Transverse colon (tissue), 4 donors: Measurements from ENCODE around the gene CDH12. TPM values are rescaled to one million over a fixed set of nuclear protein-coding genes. Genes with fewer than 3 reads are reported as not detected.
"Not testable (repeated sequence)": the region's sequence is repeated elsewhere in the genome, so short reads cannot be mapped to it uniquely, and the experiment has no call there.

Experiments
- DNase-seq: peaks from one replicate; pipeline ENCODE4 v3.0.0-alpha.2; 2019
- H3K27ac ChIP-seq, 4 donors: fragments of 200-600 bp; sonication (generic); 2 replicates each; pipeline ENCODE4 v1.5.1; 2016 to 2018; ENCODE audit warnings: inconsistent platforms in 4 of 4
- H3K27me3 ChIP-seq: fragments of 200-600 bp; sonication (generic); 2 replicates; pipeline ENCODE4 v1.5.1; 2017; ENCODE audit warnings: inconsistent platforms
- H3K36me3 ChIP-seq, 4 donors: fragments of 200-600 bp; sonication (generic); 2 replicates each; pipeline ENCODE4 v1.5.1; 2017 to 2019; ENCODE audit warnings: inconsistent platforms in 4 of 4
- H3K4me1 ChIP-seq, 4 donors: fragments of 200-600 bp; sonication (generic); 2 replicates each; pipeline ENCODE4 v1.5.1; 2017 to 2020; ENCODE audit warnings: inconsistent platforms in 4 of 4
- H3K4me3 ChIP-seq, 4 donors: fragments of 200-600 bp; sonication (generic); 1 replicate in 1 of 4; 2 replicates in 3 of 4; pipeline versions ENCODE4 v1.5.1 to v1.6.1; 2017 to 2019; ENCODE audit warnings: inconsistent platforms in 4 of 4
- H3K9me3 ChIP-seq, 2 donors: fragments of 200-600 bp; sonication (generic); 2 replicates each; pipeline ENCODE4 v1.5.1; 2017 to 2019; ENCODE audit warnings: inconsistent platforms in 2 of 2
- EP300 ChIP-seq: sonication (generic); formaldehyde crosslinking; IDR thresholded peaks from one replicate; pipeline ENCODE4 v1.6.1; 2017; ENCODE audit warnings: antibody characterized with exemption, low read depth
- POLR2A ChIP-seq: fragments of 450-650 bp; IDR thresholded peaks from one replicate; pipeline ENCODE4 v1.6.1; 2016; ENCODE audit warnings: antibody characterized with exemption, mild to moderate bottlenecking, moderate library complexity
- POLR2AphosphoS5 ChIP-seq, 3 donors: sonication (generic); formaldehyde crosslinking; IDR thresholded peaks; one replicate each; pipeline ENCODE4 v1.6.1; 2016; ENCODE audit warnings: antibody characterized with exemption in 3 of 3
- whole genome bisulfite sequencing, 2 donors: methylation state at CpG; one replicate each; pipeline ENCODE4 v1.1.5; 2018; ENCODE audit warnings: low coverage in 1 of 2; 5-methylcytosine and 5-hydroxymethylcytosine counted together
- in situ Hi-C, 4 donors: fragments of 200-750 bp; cut with MboI; loops; one replicate each; pipeline versions ENCODE4 v1.15.0 to v1.15.1; 2017; ENCODE audit warnings: low sequenced_read_pairs in 3 of 4, low pct_ligation_motif_present in 1 of 4, low pct_unique_long_range_greater_than_20kb in 1 of 4
- intact Hi-C: fragments of 100-400 bp; cut with DNase I; formaldehyde crosslinking; loops from one replicate; pipeline ENCODE4 v1.15.1; 2023; ENCODE audit warnings: low total_unique reads
- total RNA-seq, 4 donors: library from RNA; depleted of rRNA; stranded (reverse); fragments of >200 nt; gene quantifications; one replicate each; pipeline ENCODE4 v1.1.0, GENCODE V29; 2016
- TF ChIP-seq, protein P1 (sequence below), 5 experiments: fragments of 200-600 bp in 3 of 5; fragments of 450-650 bp in 2 of 5; sonication (generic) in 3 of 5; IDR thresholded peaks; 1 replicate in 2 of 5; 2 replicates in 3 of 5; pipeline ENCODE4 v1.5.1; 2016 to 2017; ENCODE audit warnings: antibody characterized with exemption in 5 of 5, inconsistent platforms in 3 of 5, mild to moderate bottlenecking in 2 of 5, moderate library complexity in 1 of 5

Gene CDH12
- total RNA-seq, 4 donors from 2014 or later: 0.14 TPM; not detected in 3

DNA sequence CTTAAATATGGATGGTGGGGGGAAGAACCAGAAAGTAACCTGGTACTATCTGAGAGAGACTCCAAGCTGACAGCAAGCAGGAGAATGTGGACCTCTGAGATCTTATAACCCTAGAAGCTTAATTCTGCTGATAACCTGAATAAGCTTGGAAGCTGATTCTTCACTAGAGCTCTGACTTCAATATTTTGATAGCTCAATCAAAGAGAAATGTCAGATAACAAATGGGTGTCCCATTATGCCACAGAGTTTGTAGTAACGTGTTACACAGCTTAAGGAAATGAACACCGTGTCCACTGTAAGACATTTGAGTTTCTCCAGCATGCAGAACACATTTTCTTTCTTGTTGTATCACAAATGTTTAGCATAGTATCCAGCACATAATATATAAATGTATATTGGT is 626.7 kb downstream of the CDH12 start:
- intact Hi-C loops: no loop called here
- no peak for DNase-seq
- H3K4me3 ChIP-seq: no peak overlapping the region
- no peak overlapping the region for H3K27ac ChIP-seq
- in situ Hi-C loops: no loop called here
- WGBS, 2 donors: 88 to 90% methylated on average over 2 of the region's 2 CpGs
- no peaks in the 10 kb centered on the region for H3K4me1 ChIP-seq
- H3K36me3 ChIP-seq: no peaks in the 10 kb centered on the region
- no peaks in the 10 kb centered on the region for H3K9me3 ChIP-seq
- TF ChIP-seq POLR2A (no peak), POLR2AphosphoS5 (IDR thresholded peaks at IDR 0.05) (no peak), EP300 (no peak)
- TF ChIP-seq, protein P1, sequence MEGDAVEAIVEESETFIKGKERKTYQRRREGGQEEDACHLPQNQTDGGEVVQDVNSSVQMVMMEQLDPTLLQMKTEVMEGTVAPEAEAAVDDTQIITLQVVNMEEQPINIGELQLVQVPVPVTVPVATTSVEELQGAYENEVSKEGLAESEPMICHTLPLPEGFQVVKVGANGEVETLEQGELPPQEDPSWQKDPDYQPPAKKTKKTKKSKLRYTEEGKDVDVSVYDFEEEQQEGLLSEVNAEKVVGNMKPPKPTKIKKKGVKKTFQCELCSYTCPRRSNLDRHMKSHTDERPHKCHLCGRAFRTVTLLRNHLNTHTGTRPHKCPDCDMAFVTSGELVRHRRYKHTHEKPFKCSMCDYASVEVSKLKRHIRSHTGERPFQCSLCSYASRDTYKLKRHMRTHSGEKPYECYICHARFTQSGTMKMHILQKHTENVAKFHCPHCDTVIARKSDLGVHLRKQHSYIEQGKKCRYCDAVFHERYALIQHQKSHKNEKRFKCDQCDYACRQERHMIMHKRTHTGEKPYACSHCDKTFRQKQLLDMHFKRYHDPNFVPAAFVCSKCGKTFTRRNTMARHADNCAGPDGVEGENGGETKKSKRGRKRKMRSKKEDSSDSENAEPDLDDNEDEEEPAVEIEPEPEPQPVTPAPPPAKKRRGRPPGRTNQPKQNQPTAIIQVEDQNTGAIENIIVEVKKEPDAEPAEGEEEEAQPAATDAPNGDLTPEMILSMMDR (IDR thresholded peaks at IDR 0.05): no peak
- H3K27me3 ChIP-seq: no peaks in the 10 kb centered on the region

DNA sequence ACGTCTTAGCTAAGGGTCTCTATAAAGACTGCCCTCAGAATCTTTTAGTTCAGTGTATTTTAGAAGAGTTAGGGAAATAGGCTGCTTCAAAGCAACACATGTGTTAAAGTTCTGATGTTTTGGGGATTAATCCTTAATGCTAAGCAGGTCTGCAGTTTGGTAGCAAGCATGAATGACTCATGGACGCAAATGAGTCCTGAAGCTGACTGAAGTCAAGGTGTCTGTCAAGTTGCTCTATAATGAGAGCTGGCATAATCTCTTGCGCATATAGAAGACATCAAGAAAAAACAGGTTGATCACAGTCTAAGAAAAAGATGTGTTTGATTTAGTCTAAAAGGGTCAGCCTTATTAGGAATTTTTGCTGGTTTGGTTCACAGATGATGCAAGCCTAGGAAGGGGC is 630.1 kb downstream of the CDH12 start:
- H3K27me3 ChIP-seq: no peaks in the 10 kb centered on the region
- no peak for TF ChIP-seq POLR2A
- no peak for TF ChIP-seq EP300
- TF ChIP-seq, protein P1 (IDR thresholded peaks at IDR 0.05): no peak
- TF ChIP-seq POLR2AphosphoS5 (IDR thresholded peaks at IDR 0.05): no peak
- no peaks in the 10 kb centered on the region for H3K4me1 ChIP-seq
- no peak overlapping the region for H3K27ac ChIP-seq
- WGBS, 2 donors: 80 to 81% methylated on average over 3 of the region's 3 CpGs
- H3K36me3 ChIP-seq: no peaks in the 10 kb centered on the region
- no peak overlapping the region for H3K4me3 ChIP-seq
- DNase-seq: no peak
- intact Hi-C loops: no loop called here
- in situ Hi-C loops: no loop called here
- no peaks in the 10 kb centered on the region for H3K9me3 ChIP-seq

DNA sequence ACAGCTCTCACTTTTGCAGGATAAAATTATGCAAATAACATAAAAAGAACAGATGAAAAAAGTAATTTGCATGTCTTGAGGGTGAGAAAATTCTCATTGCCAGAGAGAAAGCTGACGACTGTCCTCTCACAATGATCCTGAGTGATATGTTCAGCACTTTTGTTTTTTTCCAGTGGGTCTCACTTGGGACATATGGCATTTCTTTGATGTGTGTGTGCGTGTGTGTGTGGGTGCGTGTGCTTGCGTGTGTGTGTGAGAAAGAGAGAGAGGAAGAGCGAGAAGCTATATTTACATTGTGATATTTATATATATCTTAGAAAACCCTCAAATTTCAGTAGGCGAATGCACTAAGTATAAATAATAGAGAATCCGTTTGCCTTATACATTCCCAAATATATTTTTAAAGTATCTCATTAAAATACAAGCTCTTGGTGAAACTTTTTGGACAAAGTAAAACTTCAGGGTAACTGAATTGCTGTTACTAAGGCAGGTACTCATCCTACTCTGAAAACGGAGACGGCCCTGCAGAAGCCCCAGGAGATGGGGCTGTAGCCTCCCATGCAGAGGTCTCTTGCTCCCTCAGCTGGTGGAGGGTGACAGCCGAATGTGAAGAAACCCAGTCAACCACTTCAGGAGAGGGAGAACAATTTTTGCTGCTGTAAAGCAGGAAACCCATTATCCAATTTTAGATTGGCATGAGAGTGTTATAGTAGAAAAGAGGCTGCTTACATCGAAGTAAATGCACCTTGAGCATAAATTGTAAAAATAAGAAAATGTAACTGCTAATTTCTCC is 639.2 kb downstream of the CDH12 start:
- H3K36me3 ChIP-seq, H3K27ac ChIP-seq, intact Hi-C loops, H3K4me1 ChIP-seq, in situ Hi-C loops, H3K27me3 ChIP-seq, DNase-seq, H3K4me3 ChIP-seq, H3K9me3 ChIP-seq: not testable (repeated sequence)
- WGBS, 2 donors: 52 to 80% methylated on average over 2 to 8 of the region's 11 CpGs

DNA sequence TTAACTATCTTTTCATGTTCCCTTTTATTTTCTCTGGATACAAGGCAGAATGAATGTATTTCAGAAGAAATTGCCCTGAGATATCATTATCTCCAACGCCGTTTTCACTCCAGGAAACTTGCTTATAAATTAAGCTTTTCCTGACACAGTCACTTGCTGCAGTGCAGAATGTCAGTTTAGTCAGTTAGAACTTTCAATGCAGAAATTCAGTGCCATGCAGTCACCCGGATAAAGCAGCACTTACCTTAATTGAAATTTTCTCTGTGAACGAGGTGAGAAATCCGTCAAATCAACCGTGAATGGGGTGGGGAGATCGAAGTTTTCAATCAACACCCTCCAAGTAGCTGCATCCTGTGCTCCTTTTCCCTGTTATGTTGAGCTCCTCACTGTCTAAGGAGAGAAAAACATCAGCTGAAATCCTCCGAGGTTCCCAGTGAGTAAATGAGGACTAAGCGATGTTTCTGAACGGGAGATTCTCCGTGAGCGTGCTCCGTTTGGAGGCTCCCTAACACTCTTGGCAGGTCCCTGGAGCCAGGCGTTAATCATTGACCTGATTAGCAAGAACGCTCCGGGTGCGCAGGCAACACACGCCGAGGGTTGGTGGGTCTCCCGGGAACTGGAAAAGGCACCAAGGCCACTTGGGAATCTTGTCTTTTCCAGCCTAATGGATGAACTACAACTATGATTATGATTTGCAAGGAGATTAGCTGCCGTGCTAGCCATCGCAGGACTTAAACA is 640.7 kb downstream of the CDH12 start:
- in situ Hi-C loops, intact Hi-C loops: not testable (repeated sequence)

DNA sequence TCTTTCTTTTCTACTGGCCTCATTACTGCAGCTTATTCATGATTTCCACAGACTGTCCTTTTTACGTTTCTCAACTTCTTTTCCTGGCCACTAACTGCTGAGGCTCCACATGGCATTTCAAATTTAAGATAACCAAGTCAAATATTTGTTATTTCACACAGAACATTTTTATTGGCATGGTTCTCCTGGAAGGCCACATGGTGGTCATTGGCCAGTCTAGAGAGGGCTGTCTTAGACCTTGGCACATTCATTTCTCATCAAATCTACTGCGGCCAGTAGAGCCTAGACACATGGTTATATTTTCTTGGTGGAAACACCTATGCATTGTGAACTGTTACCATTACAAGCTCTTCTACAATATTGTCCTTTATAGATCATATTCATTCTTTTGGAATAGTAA is 644.7 kb downstream of the CDH12 start:
- H3K36me3 ChIP-seq, H3K4me1 ChIP-seq, in situ Hi-C loops, H3K9me3 ChIP-seq, H3K27me3 ChIP-seq, H3K4me3 ChIP-seq, H3K27ac ChIP-seq, intact Hi-C loops, DNase-seq: not testable (repeated sequence)
- WGBS, 2 donors: 56 to 71% methylated on average over 2 of the region's 2 CpGs

More for the DNA sequence above, 640.7 kb downstream of the CDH12 start:
- not testable (repeated sequence) for H3K9me3 ChIP-seq, H3K36me3 ChIP-seq, H3K27me3 ChIP-seq, DNase-seq, H3K27ac ChIP-seq, H3K4me1 ChIP-seq, H3K4me3 ChIP-seq
- 19 to 30% methylated on average over 2 to 11 of the region's 22 CpGs for WGBS, 2 donors

DNA sequence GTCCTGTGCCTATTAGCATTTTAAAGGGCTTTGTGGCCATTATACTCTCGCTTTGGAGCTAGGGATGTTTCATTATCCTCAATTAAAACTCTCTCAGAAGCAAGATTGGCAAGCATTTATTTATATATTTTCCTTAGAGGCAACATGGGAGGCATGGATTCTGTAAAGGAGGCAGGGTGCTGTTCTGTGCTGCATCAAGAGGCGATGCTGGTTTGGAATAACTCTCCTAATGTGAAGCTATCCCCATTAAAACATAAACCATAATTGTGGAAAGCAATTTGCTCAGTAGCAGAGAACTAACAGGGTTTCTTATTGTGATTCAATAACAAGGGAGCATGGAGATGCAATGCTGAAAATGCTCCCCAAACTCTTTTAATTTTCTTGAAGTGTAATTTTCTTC is 664.5 kb downstream of the CDH12 start:
- H3K4me3 ChIP-seq, H3K4me1 ChIP-seq, H3K36me3 ChIP-seq, H3K27me3 ChIP-seq, DNase-seq, in situ Hi-C loops, H3K27ac ChIP-seq, intact Hi-C loops, H3K9me3 ChIP-seq: not testable (repeated sequence)
- 82 to 92% methylated on average over 2 of the region's 2 CpGs for WGBS, 2 donors

DNA sequence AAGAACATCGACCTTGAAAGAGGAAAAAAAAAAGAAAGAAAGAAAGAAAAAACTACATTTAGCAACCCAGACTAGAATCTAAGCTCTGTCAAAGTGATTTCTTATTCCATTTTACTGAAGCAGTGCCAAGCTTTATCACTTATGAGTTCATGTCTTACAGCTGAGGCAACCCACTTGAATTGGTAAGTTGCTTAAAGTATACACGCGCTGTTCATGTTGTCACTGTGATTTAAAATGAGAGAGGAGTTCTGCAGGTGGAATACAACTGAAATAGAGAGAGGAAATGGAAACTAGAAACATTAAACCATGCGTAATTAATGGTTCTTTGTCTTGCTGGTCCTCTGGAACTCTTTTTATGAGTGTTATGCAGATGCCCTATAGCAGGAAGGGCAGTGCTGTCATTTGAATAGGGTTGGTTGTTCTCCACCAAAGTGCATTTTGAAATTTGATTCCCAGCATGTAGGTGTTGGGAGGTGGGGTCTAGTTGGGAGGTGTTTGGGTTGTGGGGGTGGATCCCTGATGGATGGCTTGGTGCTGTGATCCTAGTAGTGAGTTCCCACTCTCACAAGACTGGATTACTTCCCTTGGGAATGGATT is 665.4 kb downstream of the CDH12 start:
- H3K36me3 ChIP-seq, H3K27ac ChIP-seq, in situ Hi-C loops, H3K4me1 ChIP-seq, H3K9me3 ChIP-seq, DNase-seq, intact Hi-C loops, H3K4me3 ChIP-seq, H3K27me3 ChIP-seq: not testable (repeated sequence)
- WGBS, 2 donors: 57 to 59% methylated on average over 2 to 4 of the region's 4 CpGs

DNA sequence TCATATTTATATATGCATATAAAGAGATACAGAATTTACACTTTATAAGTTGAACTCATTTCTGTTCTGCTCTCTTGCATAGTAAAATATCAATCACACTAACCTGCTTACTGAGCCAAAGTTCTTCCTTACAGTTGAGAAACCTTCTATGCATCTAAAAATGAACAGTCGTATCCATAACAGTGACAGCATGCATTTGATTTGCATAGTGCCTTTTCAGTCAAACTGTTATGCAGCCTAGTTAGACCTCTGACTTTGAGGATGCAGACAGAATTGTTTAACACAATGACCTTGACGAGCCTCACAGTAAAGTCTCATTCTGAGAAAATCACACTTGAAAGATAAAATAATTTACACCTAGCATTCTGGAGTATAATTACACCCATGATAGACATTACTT is 683.9 kb downstream of the CDH12 start:
- H3K36me3 ChIP-seq, in situ Hi-C loops, intact Hi-C loops, H3K27me3 ChIP-seq, H3K9me3 ChIP-seq, H3K4me1 ChIP-seq, H3K4me3 ChIP-seq, H3K27ac ChIP-seq, DNase-seq: not testable (repeated sequence)
- WGBS, 2 donors: 55% methylated on average over 2 of the region's 2 CpGs; no CpG with 5 or more reads in 1 of the 2 donors
